DND-41 (cell line): ENCODE data around the gene RHOV.

Source experiments
- ATAC-seq: fragments of 200-7000 bp; cut with Tn5 transposase; 3 replicates; pipeline ENCODE4 v1.9.1; 2021; ENCODE audit warnings: low read depth; ENCODE audit not compliant: insufficient read depth
- DNase-seq: peaks from one replicate; pipeline ENCODE4 v3.0.0-alpha.2; 2020
- H2AFZ ChIP-seq: 2 replicates; pipeline ENCODE4 v1.6.0; 2012; ENCODE audit warnings: low read depth, low read length
- H3K27ac ChIP-seq: 2 replicates; pipeline ENCODE4 v1.5.1; 2012; ENCODE audit warnings: low read length, inconsistent platforms
- H3K27me3 ChIP-seq: fragments of 200-600 bp; sonication (generic); 2 replicates; pipeline ENCODE4 v1.6.0; 2012; ENCODE audit warnings: low read length, mild to moderate bottlenecking, inconsistent platforms; ENCODE audit not compliant: insufficient read depth, poor library complexity
- H3K36me3 ChIP-seq: 2 replicates; pipeline ENCODE4 v1.5.1; 2012; ENCODE audit warnings: low read length, inconsistent platforms; ENCODE audit not compliant: insufficient read depth
- H3K4me1 ChIP-seq: 2 replicates; pipeline ENCODE4 v1.5.1; 2012; ENCODE audit warnings: mild to moderate bottlenecking, low read length; ENCODE audit not compliant: insufficient read depth
- H3K4me2 ChIP-seq: 2 replicates; pipeline ENCODE4 v1.6.0; 2012; ENCODE audit warnings: mild to moderate bottlenecking, moderate library complexity, low read length, inconsistent platforms; ENCODE audit not compliant: insufficient read depth
- H3K4me3 ChIP-seq, 2 experiments: fragments of 200-600 bp in 1 of 2; shearing (Covaris generic) in 1 of 2; 2 replicates each; pipeline ENCODE4 v1.5.1; 2012 to 2016; ENCODE audit warnings: inconsistent platforms in 2 of 2, low read length in 2 of 2, mild to moderate bottlenecking in 2 of 2, low read depth in 1 of 2, moderate library complexity in 1 of 2
- H3K79me2 ChIP-seq: 2 replicates; pipeline ENCODE4 v1.6.0; 2012; ENCODE audit warnings: low read length, inconsistent platforms; ENCODE audit not compliant: insufficient read depth
- H3K9ac ChIP-seq: 2 replicates; pipeline ENCODE4 v1.6.0; 2012; ENCODE audit warnings: low read depth, mild to moderate bottlenecking, inconsistent platforms, low read length, moderate library complexity
- H3K9me3 ChIP-seq: 2 replicates; pipeline ENCODE4 v1.5.1; 2012; ENCODE audit warnings: low read length, moderate library complexity, mild to moderate bottlenecking, inconsistent platforms; ENCODE audit not compliant: insufficient read depth, severe bottlenecking
- H4K20me1 ChIP-seq: 2 replicates; pipeline ENCODE4 v1.6.0; 2012; ENCODE audit warnings: low read length; ENCODE audit not compliant: insufficient read depth
- CTCF ChIP-seq: IDR thresholded peaks from 2 replicates; pipeline ENCODE4 v1.5.1; 2012; ENCODE audit warnings: borderline replicate concordance, low read length, moderate library complexity, mild to moderate bottlenecking; ENCODE audit not compliant: poor library complexity, severe bottlenecking; ENCODE audit errors: extremely low read depth
- EZH2 ChIP-seq: IDR thresholded peaks from 3 replicates; pipeline ENCODE4 v1.6.1; 2012; ENCODE audit warnings: borderline replicate concordance, low read depth, mild to moderate bottlenecking, moderate library complexity, low read length, inconsistent platforms; ENCODE audit not compliant: severe bottlenecking

Gene RHOV

GRCh38 chr15:40858706-40859105, 15.3 kb downstream of the RHOV start:
- no peaks in the 10 kb centered on the region for H3K27me3 ChIP-seq
- TF ChIP-seq CTCF (no peak), EZH2 (no peak)

GRCh38 chr15:40857601-40858341, 16.3 kb downstream of the RHOV start:
- Histone ChIP-seq H2AFZ (peak overlapping the region; percentile 65), H3K9me3 (no peaks in the 10 kb centered on the region), H3K4me3 (no peak overlapping the region), H3K36me3 (no peaks in the 10 kb centered on the region), H3K27me3 (no peaks in the 10 kb centered on the region), H3K4me1 (peaks cover 9% of the 10 kb centered on the region), H4K20me1 (no peaks in the 10 kb centered on the region), H3K4me2 (peak overlapping the region; percentile 40; the same call in 1 of the 2 replicates), H3K79me2 (no peaks in the 10 kb centered on the region), H3K27ac (no peak overlapping the region), H3K9ac (no peak overlapping the region)
- DNase-seq (peak; percentile 82), ATAC-seq (peak; percentile 90)
- TF ChIP-seq CTCF, result peak; percentile 94
- no peak for TF ChIP-seq EZH2

More at GRCh38 chr15:40858706-40859105, 15.3 kb downstream of the RHOV start:
- Histone ChIP-seq H3K9ac (no peak overlapping the region), H3K27ac (no peak overlapping the region), H3K4me2 (no peak overlapping the region), H3K4me3 (no peak overlapping the region), H3K36me3 (no peaks in the 10 kb centered on the region), H3K9me3 (no peaks in the 10 kb centered on the region), H3K4me1 (peaks cover 9% of the 10 kb centered on the region), H4K20me1 (no peaks in the 10 kb centered on the region), H3K79me2 (no peaks in the 10 kb centered on the region), H2AFZ (no peak overlapping the region)
- no peak for ATAC-seq
- no peak for DNase-seq

- no peak overlapping the region for H3K27ac ChIP-seq
- H3K27me3 ChIP-seq, result no peaks in the 10 kb centered on the region
- H2AFZ ChIP-seq, result peak overlapping the region; percentile 65; the same call in 1 of the 2 replicates
- DNase-seq, result no peak
- H3K4me3 ChIP-seq, result no peak overlapping the region
- H3K9ac ChIP-seq, result no peak overlapping the region
- peaks cover 9% of the 10 kb centered on the region for H3K4me1 ChIP-seq
- no peaks in the 10 kb centered on the region for H3K36me3 ChIP-seq
- H3K79me2 ChIP-seq, result no peaks in the 10 kb centered on the region
- no peak overlapping the region for H3K4me2 ChIP-seq
- H4K20me1 ChIP-seq, result no peaks in the 10 kb centered on the region
- no peaks in the 10 kb centered on the region for H3K9me3 ChIP-seq
- no peak for ATAC-seq
- TF ChIP-seq EZH2 (no peak), CTCF (no peak)
Measured at GRCh38 chr15:40856746-40857145, 17.3 kb downstream of the RHOV start.
